ENCODE results near the gene SURF2. TPM values are rescaled to one million over a fixed set of nuclear protein-coding genes. Genes with fewer than 3 reads are reported as not detected.

The SURF2 gene
- total RNA-seq, 1 experiment from 2014 or later: 27.8 TPM

GRCh38 chr9:133321411-133321935 lies 34.9 kb upstream of the SURF2 start:
- ATAC-seq (no peak), DNase-seq (ENCODE audit: low read depth, low spot score) (no peak)
- ChIA-PET RAD21 (ENCODE audit: low non-redundant PET in 1 of 2, low total read pairs in 2 of 2, uncharacterized antibody in 2 of 2, unreplicated experiment in 2 of 2) (no interaction called here), CTCF (no interaction called here), POLR2A (no interaction called here)
- Histone ChIP-seq H3K9me2 (ENCODE audit: insufficient read depth) (no peaks in the 10 kb centered on the region), H3K27ac (ENCODE audit: low read depth, low read length) (no peak overlapping the region), H3K27me3 (ENCODE audit: insufficient read depth, low read length) (no peaks in the 10 kb centered on the region), H3K36me3 (ENCODE audit: control insufficient read depth in 1 of 2, insufficient read depth in 2 of 2, low read length in 2 of 2) (no peaks in the 10 kb centered on the region), H3K4me3 (replicated peaks in 1 of 2; ENCODE audit: low read depth in 1 of 2, low read length in 2 of 2) (no peak overlapping the region), H3K9me3 (ENCODE audit: control insufficient read depth in 1 of 2, insufficient read depth in 1 of 2, low read depth in 1 of 2, low read length in 2 of 2) (no peaks in the 10 kb centered on the region), H3K4me2 (ENCODE audit: low read length) (no peak overlapping the region), H3K4me1 (ENCODE audit: control insufficient read depth in 1 of 2, insufficient read depth in 2 of 2, low read length in 2 of 2) (no peaks in the 10 kb centered on the region), H3K9ac (ENCODE audit: low read length) (no peak overlapping the region), H3K79me2 (ENCODE audit: insufficient read depth, low read length) (no peaks in the 10 kb centered on the region), H2AFZ (ENCODE audit: low read depth, low read length, poor library complexity, severe bottlenecking) (no peak overlapping the region), H4K20me1 (ENCODE audit: insufficient read depth) (no peaks in the 10 kb centered on the region)
- intact Hi-C loops (cut with micrococcal nuclease): no loop called here
- TF ChIP-seq EZH2phosphoT487 (IDR thresholded peaks at IDR 0.05; ENCODE audit: borderline replicate concordance): no peak
- no peak for TF ChIP-seq ZFX (IDR thresholded peaks at IDR 0.05)
- no peak for TF ChIP-seq ZNF274 (IDR thresholded peaks at IDR 0.05; ENCODE audit: low read depth, low read length)
- TF ChIP-seq SRF (IDR thresholded peaks at IDR 0.05; ENCODE audit: low read depth): no peak
- TF ChIP-seq REST (IDR thresholded peaks at IDR 0.05; ENCODE audit: low read depth): no peak
- no peak for TF ChIP-seq JUND (IDR thresholded peaks at IDR 0.05)
- no peak for TF ChIP-seq RAD21 (IDR thresholded peaks at IDR 0.05; ENCODE audit: low read depth)
- TF ChIP-seq TCF7L2 (IDR thresholded peaks at IDR 0.05; ENCODE audit: borderline replicate concordance, extremely low read depth, insufficient read depth, insufficient read length): no peak
- BruUV-seq (replicated peaks): no TSS peak
